SK-N-SH (cell line): ENCODE data around the gene UTS2.
A peak's percentile ranks its signal among the peaks of the same experiment; 100 is the strongest.

Experiments used
- CTCF ChIP-seq: fragments of 200-600 bp; sonication (generic); IDR thresholded peaks from 2 replicates; pipeline ENCODE4 v1.6.1; 2017; ENCODE audit warnings: antibody characterized with exemption, mild to moderate bottlenecking, moderate library complexity
- ELF1 ChIP-seq: IDR thresholded peaks from 2 replicates; pipeline ENCODE4 v1.4.0; 2012
- MAX ChIP-seq: IDR thresholded peaks from 2 replicates; pipeline ENCODE4 v1.4.0; 2012; ENCODE audit warnings: low read depth
- POLR2AphosphoS5 ChIP-seq: IDR thresholded peaks from 2 replicates; pipeline ENCODE4 v1.6.1; 2012; ENCODE audit warnings: low read depth, low read length
- REST ChIP-seq: IDR thresholded peaks from 2 replicates; pipeline ENCODE4 v1.6.1; 2012; ENCODE audit warnings: mild to moderate bottlenecking, low read depth, low read length, moderate library complexity
- SIN3A ChIP-seq: IDR thresholded peaks from 2 replicates; pipeline ENCODE4 v1.6.1; 2012; ENCODE audit warnings: low read depth, mild to moderate bottlenecking, low read length, moderate library complexity, borderline replicate concordance
- SMC3 ChIP-seq: IDR thresholded peaks from 2 replicates; pipeline ENCODE4 v1.6.1; 2012; ENCODE audit warnings: low read depth, low read length, improper control_type of control experiment
- TAF1 ChIP-seq: IDR thresholded peaks from 2 replicates; pipeline ENCODE4 v1.6.1; 2012; ENCODE audit warnings: low read depth, mild to moderate bottlenecking, low read length, moderate library complexity, borderline replicate concordance
- TCF12 ChIP-seq: IDR thresholded peaks from 2 replicates; pipeline ENCODE4 v1.4.0; 2012
- YY1 ChIP-seq: IDR thresholded peaks from 2 replicates; pipeline ENCODE4 v1.4.0; 2012; ENCODE audit warnings: low read depth, mild to moderate bottlenecking

- TF ChIP-seq SMC3 = no peak
- no peak for TF ChIP-seq ELF1
- TF ChIP-seq CTCF = no peak
- no peak for TF ChIP-seq MAX
- 0 out of 2 replicates have a peak, but pooled peaks have one; percentile 17 for TF ChIP-seq TCF12
- no peak for TF ChIP-seq TAF1
- no peak for TF ChIP-seq SIN3A
- no peak for TF ChIP-seq YY1
- no peak for TF ChIP-seq REST
- TF ChIP-seq POLR2AphosphoS5 = no peak
Observed at GRCh38 chr1:7847599-7847998, 5.3 kb downstream of the UTS2 start.
